Heart left ventricle (tissue), 16 donors: ENCODE results near the gene SLFN12L. TPM values are rescaled to one million over a fixed set of nuclear protein-coding genes. Genes with fewer than 3 reads are reported as not detected.
A peak's percentile ranks its signal among the peaks of the same experiment; 100 is the strongest.
"Not testable (repeated sequence)": the region's sequence is repeated elsewhere in the genome, so short reads cannot be mapped to it uniquely, and the experiment has no call there.

Experiments
- ATAC-seq, 4 donors: fragments of 200-7000 bp; cut with Tn5 transposase; one replicate each; pipeline ENCODE4 v1.9.1; 2020 to 2022; ENCODE audit warnings: moderate library complexity in 4 of 4, mild to moderate bottlenecking in 3 of 4, moderate number of reproducible peaks in 1 of 4
- DNase-seq, 5 donors: peaks; one replicate each; pipeline ENCODE4 v3.0.0-alpha.2; 2020
- H3K27ac ChIP-seq, 12 donors: fragments of 200-600 bp; sonication (generic) in 4 of 12; one replicate each; pipeline versions ENCODE4 v1.5.0 to v1.8.0; 2016 to 2022; ENCODE audit warnings: mild to moderate bottlenecking in 2 of 12
- H3K27me3 ChIP-seq, 9 donors: fragments of 200-600 bp; sonication (generic) in 2 of 9; one replicate each; pipeline versions ENCODE4 v1.5.1 to v1.8.0; 2016 to 2022; ENCODE audit warnings: mild to moderate bottlenecking in 3 of 9
- H3K36me3 ChIP-seq, 9 donors: fragments of 200-600 bp; sonication (generic) in 2 of 9; one replicate each; pipeline versions ENCODE4 v1.5.0 to v1.8.0; 2018 to 2022; ENCODE audit warnings: mild to moderate bottlenecking in 2 of 9
- H3K4me1 ChIP-seq, 12 donors: fragments of 200-600 bp; sonication (generic) in 4 of 12; one replicate each; pipeline versions ENCODE4 v1.5.0 to v1.8.0; 2016 to 2022; ENCODE audit warnings: mild to moderate bottlenecking in 3 of 12
- H3K4me3 ChIP-seq, 12 donors: fragments of 200-600 bp; sonication (generic) in 4 of 12; one replicate each; pipeline versions ENCODE4 v1.5.0 to v1.8.0; 2017 to 2022; ENCODE audit warnings: mild to moderate bottlenecking in 9 of 12, moderate library complexity in 4 of 12
- H3K9me3 ChIP-seq, 12 donors: fragments of 200-600 bp; sonication (generic) in 4 of 12; one replicate each; pipeline versions ENCODE4 v1.5.0 to v1.8.0; 2016 to 2022; ENCODE audit warnings: mild to moderate bottlenecking in 1 of 12
- CTCF ChIP-seq, 12 donors: fragments of 200-600 bp; sonication (generic) in 4 of 12; IDR thresholded peaks; one replicate each; pipeline versions ENCODE4 v1.5.0 to v1.8.0; 2018 to 2022; ENCODE audit warnings: antibody characterized with exemption in 12 of 12, mild to moderate bottlenecking in 5 of 12
- POLR2A ChIP-seq, 2 donors: fragments of 450-650 bp; IDR thresholded peaks; one replicate each; pipeline ENCODE4 v1.6.1; 2017; ENCODE audit warnings: antibody characterized with exemption in 2 of 2, mild to moderate bottlenecking in 2 of 2, moderate library complexity in 2 of 2
- WGBS, 4 donors: extraction: QIAGEN DNeasy Blood & Tissue Kit in 2 of 4; methylation state at CpG; one replicate each; pipeline versions ENCODE4 v1.1.5 to v1.1.7; 2013 to 2018; 5-methylcytosine and 5-hydroxymethylcytosine counted together
- intact Hi-C, 10 donors: fragments of 100-400 bp; cut with DNase I; formaldehyde crosslinking; loops; one replicate each; pipeline versions ENCODE4 v1.11.1 to v1.14.2; 2022
- polyA plus RNA-seq, 2 donors: library from polyadenylated mRNA; stranded (reverse); fragments of 200-250 nt; gene quantifications; one replicate each; pipeline ENCODE4 v1.2.3, GENCODE V29; 2013
- total RNA-seq, 9 donors: library from RNA; depleted of rRNA in 2 of 9; stranded (reverse); fragments of >200 nt in 2 of 9; fragmentation: NEBNext Ultra II Directional in 3 of 9; extraction: Animal tissue kit (Norgen Biotek cat#: 25700) in 3 of 9; gene quantifications; one replicate each; pipeline versions ENCODE4 v1.1.0 to v1.2.4, GENCODE V29; 2016 to 2023
- donor health status: ischemic (EF 13 %, LVEDD 7.1; RV severe dilation, severe dysfunction).
- donor health status: healthy with polysubstance abuse.
- donor health status: DM: no; HTN: yes; CAD: no.
- donor health status: DM: no; HTN: no; CAD: no.
- donor health status: ischemic (EF 25% LVEDD 6.9; RV normal size, moderate dysfunction).
- donor health status: ischemic (EF 25% LVEDD 5.7; RV mildly dilated, moderate dysfunction).
- donor health status: healthy.
- donor health status: DM: yes; HTN: yes; CAD: no.
- donor health status: ischemic (EF 35%, LVEDD 5.7; RV mildly dilated, moderate dysfunction).
- donor health status: nonischemic (EF 11% LVEDD 7.7; RV severe dilation, severe dysfunction).
- donor health status: DM: yes; HTN: yes; CAD: no.
- donor health status: PGD.
- donor health status: ischemic (EF 29% LVEDD 5.4; RV normal size, mild dysfunction).
- donor health status: nonischemic (EF 23%, LVEDD 6.1; RV moderate dilation, normal function).

SLFN12L gene
- total and polyA plus RNA-seq, 11 donors = 0.14 to 7.3 (median 0.60) TPM

- ATAC-seq = no peak
- no peak overlapping the region for H3K27ac ChIP-seq
- no peaks in the 10 kb centered on the region for H3K4me1 ChIP-seq
- no peak overlapping the region for H3K4me3 ChIP-seq
- intact Hi-C loops = no loop called here
- WGBS, 4 donors = 81 to 86% (median 84%) methylated on average over 4 of the region's 4 CpGs
- H3K27me3 ChIP-seq = peaks cover 0 to 15% (median 3%) of the 10 kb centered on the region in 9 donors
- TF ChIP-seq CTCF (IDR thresholded peaks at IDR 0.05) = no peak
- no peak for TF ChIP-seq POLR2A (IDR thresholded peaks at IDR 0.05)
- H3K36me3 ChIP-seq = no peaks in the 10 kb centered on the region
- peaks cover 0 to 11% (median 0%) of the 10 kb centered on the region in 12 donors for H3K9me3 ChIP-seq
- no peak for DNase-seq
These were observed 69.7 kb downstream of the SLFN12L start for GRCh38 chr17:35467824-35468223.

- intact Hi-C loops = no loop called here
- peak in 4 of 5 donors; percentile 23 to 69 (median 42) for DNase-seq
- peak overlapping the region in 10 of 12 donors; percentile 24 to 51 (median 44) for H3K4me3 ChIP-seq
- no peak overlapping the region for H3K27ac ChIP-seq
- H3K36me3 ChIP-seq = no peaks in the 10 kb centered on the region
- H3K9me3 ChIP-seq = no peaks in the 10 kb centered on the region
- H3K27me3 ChIP-seq = peaks cover 0 to 44% (median 7%) of the 10 kb centered on the region in 9 donors
- peaks cover 0 to 9% (median 0%) of the 10 kb centered on the region in 12 donors for H3K4me1 ChIP-seq
- 4 to 9% (median 7%) methylated on average over 26 to 44 of the region's 44 CpGs for WGBS, 4 donors
- no peak for TF ChIP-seq CTCF (IDR thresholded peaks at IDR 0.05)
- no peak for TF ChIP-seq POLR2A (IDR thresholded peaks at IDR 0.05)
- peak in 3 of 4 donors; percentile 53 to 75 (median 66) for ATAC-seq
These were observed 77.1 kb downstream of the SLFN12L start for GRCh38 chr17:35460354-35460851.

GRCh38 chr17:35454035-35454434 lies 83.4 kb downstream of the SLFN12L start:
- H3K4me1 ChIP-seq, H3K36me3 ChIP-seq, H3K9me3 ChIP-seq, DNase-seq, H3K27ac ChIP-seq, ATAC-seq, H3K4me3 ChIP-seq: not testable (repeated sequence)
- peaks cover 0 to 33% (median 0%) of the 10 kb centered on the region in 9 donors for H3K27me3 ChIP-seq
- WGBS, 4 donors = 71 to 81% (median 75%) methylated on average over 5 of the region's 5 CpGs
- intact Hi-C loops = loop anchor here in 1 of 10 donors (5.0 kb wide), 1 partner anchor 83 kb away; the partner anchor contains the start of gene SLFN12L

GRCh38 chr17:35453171-35453570 lies 84.3 kb downstream of the SLFN12L start:
- peaks cover 0 to 15% (median 2%) of the 10 kb centered on the region in 12 donors for H3K4me1 ChIP-seq

More at GRCh38 chr17:35453171-35453570, 84.3 kb downstream of the SLFN12L start:
- no peak for TF ChIP-seq POLR2A (IDR thresholded peaks at IDR 0.05)
- no peak for TF ChIP-seq CTCF (IDR thresholded peaks at IDR 0.05)
- H3K36me3 ChIP-seq = no peaks in the 10 kb centered on the region
- H3K9me3 ChIP-seq = no peaks in the 10 kb centered on the region
- no peak overlapping the region for H3K4me3 ChIP-seq
- DNase-seq = no peak
- no peak overlapping the region for H3K27ac ChIP-seq
- WGBS, 4 donors = 52 to 60% (median 57%) methylated on average over 1 of the region's 1 CpG
- peaks cover 0 to 33% (median 6%) of the 10 kb centered on the region in 9 donors for H3K27me3 ChIP-seq
- intact Hi-C loops = loop anchor here in 1 of 10 donors (5.0 kb wide), 1 partner anchor 84 kb away; the partner anchor contains the start of gene SLFN12L
- ATAC-seq = no peak
